ENCODE data around the gene AREG. TPM values are rescaled to one million over a fixed set of nuclear protein-coding genes. Genes with fewer than 3 reads are reported as not detected.
A peak's percentile ranks its signal among the peaks of the same experiment; 100 is the strongest.

The AREG gene
- total RNA-seq, 1 experiment from 2014 or later, result 4.5 TPM

GRCh38 chr4:74471264-74471663, 26.3 kb downstream of the AREG start:
- POLR2A ChIA-PET (ENCODE audit: unreplicated experiment), result interaction anchor here (0.6 kb wide), 1 partner anchor 97 kb away, joined by 5 read pairs; no protein-coding TSS in a partner anchor
- BruUV-seq (replicated peaks), result no TSS peak
- Histone ChIP-seq H4K20me1 (ENCODE audit: insufficient read depth) (no peaks in the 10 kb centered on the region), H3K4me1 (replicated peaks; ENCODE audit: insufficient read depth) (peaks cover 12% of the 10 kb centered on the region; the same call in 1 of the 2 replicates), H3K27ac (no peak overlapping the region), H2AFZ (no peak overlapping the region), H3F3A (ENCODE audit: insufficient read depth, low read depth) (peaks cover 9% of the 10 kb centered on the region; the same call in 1 of the 2 replicates), H3K36me3 (ENCODE audit: low read depth) (no peaks in the 10 kb centered on the region), H3K4me3 (no peak overlapping the region), H3K9me2 (ENCODE audit: insufficient read depth) (no peaks in the 10 kb centered on the region), H3K9me3 (ENCODE audit: insufficient read depth, low read depth) (no peaks in the 10 kb centered on the region), H3K4me2 (no peak overlapping the region), H3K27me3 (ENCODE audit: insufficient read depth, low read depth) (no peaks in the 10 kb centered on the region), H3K79me2 (ENCODE audit: low read depth) (no peaks in the 10 kb centered on the region)
- intact Hi-C loops (cut with micrococcal nuclease; ENCODE audit: unreplicated experiment), result no loop called here
- TF ChIP-seq EZH2 (IDR thresholded peaks at IDR 0.05; ENCODE audit: low read depth), result no peak
- TF ChIP-seq CTCF (conservative IDR thresholded peaks at IDR 0.05), result no peak
- CTCF ChIA-PET, result no interaction called here
- no peak for DNase-seq

GRCh38 chr4:74473155-74473811, 28.3 kb downstream of the AREG start:
- ChIA-PET POLR2A (ENCODE audit: unreplicated experiment) (interaction anchor here (0.5 to 0.7 kb wide), 3 partner anchors 12 to 50 kb away, joined by 3 to 8 read pairs (median 3); no protein-coding TSS in a partner anchor), CTCF (no interaction called here)
- DNase-seq, result peak; percentile 28 to 71
- Histone ChIP-seq H3K79me2 (ENCODE audit: low read depth) (no peaks in the 10 kb centered on the region), H3K9me2 (ENCODE audit: insufficient read depth) (no peaks in the 10 kb centered on the region), H3K9me3 (ENCODE audit: insufficient read depth, low read depth) (no peaks in the 10 kb centered on the region), H3K4me1 (replicated peaks; ENCODE audit: insufficient read depth) (peaks cover 12% of the 10 kb centered on the region; the same call in 1 of the 2 replicates), H3K36me3 (ENCODE audit: low read depth) (no peaks in the 10 kb centered on the region), H3F3A (ENCODE audit: insufficient read depth, low read depth) (peaks cover 9% of the 10 kb centered on the region; the same call in 1 of the 2 replicates), H3K27ac (peak overlapping the region; percentile 1; the same call in 1 of the 2 replicates), H4K20me1 (ENCODE audit: insufficient read depth) (no peaks in the 10 kb centered on the region), H3K4me2 (peak overlapping the region; percentile 7), H2AFZ (no peak overlapping the region), H3K4me3 (no peak overlapping the region), H3K27me3 (ENCODE audit: insufficient read depth, low read depth) (no peaks in the 10 kb centered on the region)
- no peak for TF ChIP-seq CTCF (conservative IDR thresholded peaks at IDR 0.05)
- TF ChIP-seq EZH2 (IDR thresholded peaks at IDR 0.05; ENCODE audit: low read depth), result no peak
- BruUV-seq (replicated peaks), result no TSS peak
- intact Hi-C loops (cut with micrococcal nuclease; ENCODE audit: unreplicated experiment), result no loop called here

DNA sequence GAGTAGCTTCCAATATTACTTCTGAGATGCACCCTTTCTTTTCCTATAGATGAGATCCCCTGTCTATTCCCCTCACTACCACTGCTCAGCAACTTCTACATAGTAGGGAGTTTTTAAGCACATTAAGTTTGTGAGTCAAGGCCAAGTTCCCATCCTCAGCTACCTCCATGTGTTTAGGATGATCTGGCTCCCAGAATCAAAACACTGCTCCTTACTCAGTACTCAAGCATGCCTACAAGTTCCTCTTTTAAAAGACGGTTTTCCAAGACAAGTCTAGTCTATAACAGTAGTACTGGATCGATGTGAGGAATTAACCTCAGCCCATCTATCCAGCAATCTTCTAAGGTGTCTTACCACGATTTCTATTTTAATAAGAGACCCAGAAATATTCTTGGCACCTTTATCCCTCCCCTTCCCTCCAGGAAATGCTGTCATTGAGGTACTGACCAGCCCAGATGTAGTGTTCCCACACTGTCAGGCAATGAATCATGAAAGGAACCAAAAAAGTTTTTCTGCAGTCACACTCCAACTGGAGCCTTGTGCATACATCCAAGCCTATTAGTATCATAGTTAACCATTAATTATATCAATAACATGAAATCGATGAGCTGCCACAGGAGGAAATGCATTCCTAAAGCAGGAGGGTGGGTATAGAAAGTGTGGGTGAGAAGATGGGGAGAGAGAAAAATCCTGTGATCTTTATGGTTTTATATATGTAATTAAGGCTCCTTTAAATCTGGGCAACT, 29.6 kb downstream of the AREG start:
- Histone ChIP-seq H3K4me1 (replicated peaks; ENCODE audit: insufficient read depth) (peaks cover 12% of the 10 kb centered on the region; the same call in 1 of the 2 replicates), H3K4me3 (no peak overlapping the region), H3K9me2 (ENCODE audit: insufficient read depth) (no peaks in the 10 kb centered on the region), H4K20me1 (ENCODE audit: insufficient read depth) (no peaks in the 10 kb centered on the region), H3K27me3 (ENCODE audit: insufficient read depth, low read depth) (no peaks in the 10 kb centered on the region), H3K36me3 (ENCODE audit: low read depth) (no peaks in the 10 kb centered on the region), H3K79me2 (ENCODE audit: low read depth) (no peaks in the 10 kb centered on the region), H3K27ac (no peak overlapping the region), H2AFZ (no peak overlapping the region), H3F3A (ENCODE audit: insufficient read depth, low read depth) (peaks cover 9% of the 10 kb centered on the region; the same call in 1 of the 2 replicates), H3K4me2 (no peak overlapping the region), H3K9me3 (ENCODE audit: insufficient read depth, low read depth) (no peaks in the 10 kb centered on the region)
- intact Hi-C loops (cut with micrococcal nuclease; ENCODE audit: unreplicated experiment), result no loop called here
- TF ChIP-seq CTCF (conservative IDR thresholded peaks at IDR 0.05) (no peak), EZH2 (IDR thresholded peaks at IDR 0.05; ENCODE audit: low read depth) (no peak)
- CTCF ChIA-PET, result no interaction called here
- BruUV-seq (replicated peaks), result no TSS peak
- no peak for DNase-seq
- POLR2A ChIA-PET (ENCODE audit: unreplicated experiment), result no interaction called here
